Endothelial cell (in vitro differentiated cells): ENCODE measurements around the gene NR3C1. TPM values are rescaled to one million over a fixed set of nuclear protein-coding genes. Genes with fewer than 3 reads are reported as not detected.

ENCODE experiments used
- DNase-seq: peaks from one replicate; pipeline ENCODE4 v3.0.0; 2021; ENCODE audit warnings: low spot score
- H3K27ac Mint-ChIP-seq: one replicate; pipeline ENCODE4 v1.8.0; 2021; ENCODE audit warnings: mixed read lengths, inconsistent platforms; ENCODE audit not compliant: unreplicated experiment
- H3K27me3 Mint-ChIP-seq: one replicate; pipeline ENCODE4 v1.8.0; 2021; ENCODE audit warnings: mild to moderate bottlenecking, moderate library complexity, mixed read lengths, inconsistent platforms; ENCODE audit not compliant: unreplicated experiment
- H3K36me3 Mint-ChIP-seq: one replicate; pipeline ENCODE4 v1.8.0; 2021; ENCODE audit warnings: mild to moderate bottlenecking, low read depth, mixed read lengths, inconsistent platforms; ENCODE audit not compliant: unreplicated experiment
- H3K4me1 Mint-ChIP-seq: one replicate; pipeline ENCODE4 v1.8.0; 2021; ENCODE audit warnings: mild to moderate bottlenecking, mixed read lengths, inconsistent platforms; ENCODE audit not compliant: unreplicated experiment
- H3K4me3 Mint-ChIP-seq: one replicate; pipeline ENCODE4 v1.8.0; 2021; ENCODE audit warnings: mild to moderate bottlenecking, mixed read lengths, inconsistent platforms; ENCODE audit not compliant: unreplicated experiment
- H3K9me3 Mint-ChIP-seq: one replicate; pipeline ENCODE4 v1.8.0; 2021; ENCODE audit warnings: mixed read lengths, inconsistent platforms; ENCODE audit not compliant: unreplicated experiment
- total RNA-seq: library from RNA; stranded (reverse); fragmentation: NEBNext Ultra II Directional; extraction: Animal tissue kit (Norgen Biotek cat#: 25700); gene quantifications from one replicate; pipeline ENCODE4 v1.2.1, GENCODE V29; 2021; ENCODE audit not compliant: unreplicated experiment
- TF ChIP-seq, protein P1 (sequence below): fragments of 200-600 bp; sonication (generic); IDR thresholded peaks from one replicate; pipeline ENCODE4 v1.5.0; 2021; ENCODE audit warnings: antibody characterized with exemption; ENCODE audit not compliant: unreplicated experiment

Gene NR3C1
- total RNA-seq, 1 donor from 2014 or later, result 9.9 TPM

GRCh38 chr5:143265995-143266394 is 137.5 kb downstream of the NR3C1 start:
- H3K27ac Mint-ChIP-seq, result no peak overlapping the region
- no peaks in the 10 kb centered on the region for H3K9me3 Mint-ChIP-seq
- H3K27me3 Mint-ChIP-seq, result no peaks in the 10 kb centered on the region
- DNase-seq, result no peak
- no peak overlapping the region for H3K4me3 Mint-ChIP-seq
- TF ChIP-seq, protein P1, sequence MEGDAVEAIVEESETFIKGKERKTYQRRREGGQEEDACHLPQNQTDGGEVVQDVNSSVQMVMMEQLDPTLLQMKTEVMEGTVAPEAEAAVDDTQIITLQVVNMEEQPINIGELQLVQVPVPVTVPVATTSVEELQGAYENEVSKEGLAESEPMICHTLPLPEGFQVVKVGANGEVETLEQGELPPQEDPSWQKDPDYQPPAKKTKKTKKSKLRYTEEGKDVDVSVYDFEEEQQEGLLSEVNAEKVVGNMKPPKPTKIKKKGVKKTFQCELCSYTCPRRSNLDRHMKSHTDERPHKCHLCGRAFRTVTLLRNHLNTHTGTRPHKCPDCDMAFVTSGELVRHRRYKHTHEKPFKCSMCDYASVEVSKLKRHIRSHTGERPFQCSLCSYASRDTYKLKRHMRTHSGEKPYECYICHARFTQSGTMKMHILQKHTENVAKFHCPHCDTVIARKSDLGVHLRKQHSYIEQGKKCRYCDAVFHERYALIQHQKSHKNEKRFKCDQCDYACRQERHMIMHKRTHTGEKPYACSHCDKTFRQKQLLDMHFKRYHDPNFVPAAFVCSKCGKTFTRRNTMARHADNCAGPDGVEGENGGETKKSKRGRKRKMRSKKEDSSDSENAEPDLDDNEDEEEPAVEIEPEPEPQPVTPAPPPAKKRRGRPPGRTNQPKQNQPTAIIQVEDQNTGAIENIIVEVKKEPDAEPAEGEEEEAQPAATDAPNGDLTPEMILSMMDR, result no peak
- no peaks in the 10 kb centered on the region for H3K4me1 Mint-ChIP-seq
- H3K36me3 Mint-ChIP-seq, result no peaks in the 10 kb centered on the region

DNA sequence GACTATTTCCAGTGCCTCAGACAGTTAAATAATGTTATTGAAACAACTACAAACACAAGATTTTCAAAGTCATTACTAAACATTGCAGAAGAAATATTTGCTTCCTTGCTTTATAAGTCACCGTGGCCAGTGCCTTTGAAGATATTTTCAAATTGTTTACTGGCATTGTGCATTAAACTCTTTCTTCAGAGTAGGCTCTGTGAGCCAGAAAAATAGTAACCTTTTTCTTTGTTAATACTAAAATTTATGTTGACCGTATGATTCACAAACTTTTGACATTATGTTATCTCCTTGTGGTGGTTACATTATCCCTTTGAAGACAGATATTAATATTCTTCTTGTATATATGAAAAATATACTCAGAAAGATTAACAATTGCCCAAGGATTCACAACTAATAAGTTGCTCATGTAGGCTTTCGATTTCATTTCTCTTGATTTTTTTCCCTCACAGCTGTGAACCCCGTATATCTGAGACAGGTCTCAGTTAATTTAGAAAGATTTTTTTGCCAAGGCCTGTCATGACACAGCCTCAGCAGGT is 140.1 kb downstream of the NR3C1 start:
- Mint-ChIP-seq H3K4me3 (no peak overlapping the region), H3K4me1 (no peaks in the 10 kb centered on the region), H3K9me3 (no peaks in the 10 kb centered on the region), H3K36me3 (no peaks in the 10 kb centered on the region), H3K27ac (no peak overlapping the region), H3K27me3 (no peaks in the 10 kb centered on the region)
- no peak for DNase-seq
- TF ChIP-seq, protein P1, result no peak

DNA sequence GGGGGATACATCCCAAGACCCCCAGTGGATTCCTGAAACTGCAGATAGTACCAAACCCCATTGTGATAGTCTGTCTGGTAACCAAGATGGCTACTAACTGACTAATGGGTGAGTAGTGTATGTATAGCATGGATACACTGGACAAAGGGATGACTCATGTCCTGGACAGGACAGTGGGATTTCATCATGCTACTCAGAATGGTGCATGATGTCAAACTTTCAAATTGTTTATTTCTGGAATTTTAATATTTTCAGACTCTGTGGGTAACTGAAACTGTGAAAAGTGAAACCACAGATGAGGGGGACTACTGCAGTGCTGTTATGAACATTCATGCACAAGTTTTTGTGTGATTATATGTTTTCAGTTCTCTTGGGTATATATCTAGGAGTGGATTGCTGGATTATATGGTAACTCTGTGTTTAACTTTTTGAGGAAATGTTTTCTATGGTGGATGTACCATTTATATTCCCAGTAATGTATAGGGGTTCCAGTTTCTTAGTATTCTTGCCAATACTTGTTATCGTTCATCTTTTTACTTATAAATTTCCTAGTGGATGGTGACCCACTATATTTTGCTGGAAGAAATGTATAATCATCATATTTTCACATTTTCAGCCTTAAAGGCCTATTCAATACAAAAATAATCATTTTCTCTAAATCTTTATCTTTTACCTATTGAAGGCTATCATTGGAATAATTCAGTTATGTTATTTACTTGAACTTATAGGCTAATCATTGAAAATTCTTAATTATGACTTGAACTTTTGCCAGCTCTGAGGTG is 140.9 kb downstream of the NR3C1 start:
- DNase-seq, result no peak
- H3K9me3 Mint-ChIP-seq, result no peaks in the 10 kb centered on the region
- TF ChIP-seq, protein P1, result no peak
- no peaks in the 10 kb centered on the region for H3K27me3 Mint-ChIP-seq
- H3K4me3 Mint-ChIP-seq, result no peak overlapping the region
- H3K36me3 Mint-ChIP-seq, result no peaks in the 10 kb centered on the region
- H3K27ac Mint-ChIP-seq, result no peak overlapping the region
- no peaks in the 10 kb centered on the region for H3K4me1 Mint-ChIP-seq

DNA sequence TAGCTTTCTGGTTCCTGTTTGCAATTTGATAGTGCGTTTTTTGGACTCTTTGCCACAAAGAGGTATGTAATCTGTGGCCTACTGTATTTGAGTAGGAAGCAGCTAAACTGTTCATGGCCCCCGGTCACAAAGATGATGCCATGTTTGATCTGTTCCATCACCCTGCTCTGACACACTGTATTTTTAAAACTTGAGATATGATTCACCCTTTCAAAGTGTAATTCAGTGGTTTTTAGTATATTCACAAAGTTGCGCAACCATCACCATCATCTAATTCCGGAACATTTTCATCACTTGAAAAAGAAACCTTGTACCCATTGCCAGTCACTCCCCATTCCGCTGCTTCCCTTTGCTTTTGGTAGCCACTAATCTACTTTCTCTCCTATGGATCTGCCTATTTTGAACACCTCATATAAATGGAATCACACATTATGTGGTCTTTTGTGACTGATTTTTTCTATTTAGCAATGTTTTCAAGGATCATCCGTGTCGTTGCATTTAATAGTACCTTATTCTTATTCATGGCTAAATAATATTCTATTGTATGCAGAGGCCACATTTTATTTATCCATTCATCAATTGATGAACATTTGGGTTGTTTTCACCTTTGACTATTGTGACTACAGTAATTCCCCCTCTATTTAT is 141.6 kb downstream of the NR3C1 start:
- no peaks in the 10 kb centered on the region for H3K27me3 Mint-ChIP-seq
- no peak for DNase-seq
- TF ChIP-seq, protein P1, result no peak
- H3K27ac Mint-ChIP-seq, result no peak overlapping the region
- no peaks in the 10 kb centered on the region for H3K36me3 Mint-ChIP-seq
- no peaks in the 10 kb centered on the region for H3K9me3 Mint-ChIP-seq
- H3K4me3 Mint-ChIP-seq, result no peak overlapping the region
- no peaks in the 10 kb centered on the region for H3K4me1 Mint-ChIP-seq

GRCh38 chr5:143259254-143259605 is 144.3 kb downstream of the NR3C1 start:
- Mint-ChIP-seq H3K27me3 (no peaks in the 10 kb centered on the region), H3K27ac (no peak overlapping the region), H3K4me1 (no peaks in the 10 kb centered on the region), H3K36me3 (no peaks in the 10 kb centered on the region), H3K9me3 (no peaks in the 10 kb centered on the region), H3K4me3 (no peak overlapping the region)
- no peak for DNase-seq
- TF ChIP-seq, protein P1, result no peak
